Left ventricle myocardium inferior (tissue), 1 donor: ENCODE data around the gene CAMSAP3. TPM values are rescaled to one million over a fixed set of nuclear protein-coding genes. Genes with fewer than 3 reads are reported as not detected.

Experiments used
- DNase-seq: peaks from one replicate; pipeline ENCODE4 v3.0.0-alpha.2; 2020
- H3K27ac ChIP-seq: fragments of 200-600 bp; replicated peaks from 2 replicates; pipeline ENCODE4 v1.8.0; 2021
- H3K27me3 ChIP-seq: fragments of 200-600 bp; 2 replicates; pipeline ENCODE4 v1.8.0; 2021; ENCODE audit warnings: low read depth
- H3K36me3 ChIP-seq: fragments of 200-600 bp; 2 replicates; pipeline ENCODE4 v1.8.0; 2021
- H3K4me1 ChIP-seq: fragments of 200-600 bp; 2 replicates; pipeline ENCODE4 v1.8.0; 2021
- H3K4me3 ChIP-seq: fragments of 200-600 bp; 2 replicates; pipeline ENCODE4 v1.8.0; 2021; ENCODE audit warnings: mild to moderate bottlenecking, moderate library complexity
- H3K9me3 ChIP-seq: fragments of 200-600 bp; replicated peaks from 2 replicates; pipeline ENCODE4 v1.8.0; 2021
- CTCF ChIP-seq: fragments of 200-600 bp; IDR thresholded peaks from 2 replicates; pipeline ENCODE4 v1.8.0; 2021; ENCODE audit warnings: antibody characterized with exemption, mild to moderate bottlenecking, borderline replicate concordance
- intact Hi-C: fragments of 100-400 bp; cut with micrococcal nuclease; formaldehyde crosslinking; loops from one replicate; pipeline ENCODE4 v1.11.0; 2022
- total RNA-seq: library from RNA; stranded (reverse); fragmentation: NEBNext Ultra II Directional; extraction: Animal tissue kit (Norgen Biotek cat#: 25700); gene quantifications from one replicate; pipeline ENCODE4 v1.2.1, GENCODE V29; 2021
- donor health status: DM: no; HTN: yes; CAD: no; lungs with severe emphysema.

CAMSAP3 gene
- total RNA-seq, 1 donor from 2014 or later = 0.60 TPM

GRCh38 chr19:7624810-7625209 lies 29.1 kb downstream of the CAMSAP3 start:
- no peak overlapping the region for H3K27ac ChIP-seq
- intact Hi-C loops = no loop called here
- no peak overlapping the region for H3K4me3 ChIP-seq
- peaks cover 23% of the 10 kb centered on the region for H3K4me1 ChIP-seq
- no peaks in the 10 kb centered on the region for H3K9me3 ChIP-seq
- no peaks in the 10 kb centered on the region for H3K27me3 ChIP-seq
- peaks cover 72% of the 10 kb centered on the region for H3K36me3 ChIP-seq
- TF ChIP-seq CTCF = no peak
- DNase-seq = no peak

GRCh38 chr19:7625763-7626372 lies 30.2 kb downstream of the CAMSAP3 start:
- intact Hi-C loops = no loop called here
- no peak overlapping the region for H3K4me3 ChIP-seq
- peaks cover 33% of the 10 kb centered on the region for H3K4me1 ChIP-seq
- no peak for TF ChIP-seq CTCF
- H3K36me3 ChIP-seq = peaks cover 61% of the 10 kb centered on the region
- no peak overlapping the region for H3K27ac ChIP-seq
- H3K9me3 ChIP-seq = no peaks in the 10 kb centered on the region
- no peak for DNase-seq
- no peaks in the 10 kb centered on the region for H3K27me3 ChIP-seq

- H3K4me3 ChIP-seq = no peak overlapping the region
- no peak overlapping the region for H3K27ac ChIP-seq
- no peaks in the 10 kb centered on the region for H3K9me3 ChIP-seq
- H3K4me1 ChIP-seq = peaks cover 38% of the 10 kb centered on the region
- intact Hi-C loops = no loop called here
- DNase-seq = no peak
- H3K36me3 ChIP-seq = peaks cover 55% of the 10 kb centered on the region
- TF ChIP-seq CTCF = no peak
- H3K27me3 ChIP-seq = no peaks in the 10 kb centered on the region
Measured at GRCh38 chr19:7627166-7627565, 31.5 kb downstream of the CAMSAP3 start.

- Histone ChIP-seq H3K27me3 (no peaks in the 10 kb centered on the region), H3K27ac (peak overlapping the region; percentile 84), H3K4me1 (peaks cover 38% of the 10 kb centered on the region), H3K9me3 (no peaks in the 10 kb centered on the region), H3K4me3 (peak overlapping the region; percentile 96), H3K36me3 (peaks cover 47% of the 10 kb centered on the region)
- TF ChIP-seq CTCF = no peak
- intact Hi-C loops = no loop called here
- no peak for DNase-seq
Measured at GRCh38 chr19:7628589-7629311, 33.1 kb downstream of the CAMSAP3 start.

- H3K36me3 ChIP-seq = peaks cover 40% of the 10 kb centered on the region
- intact Hi-C loops = no loop called here
Measured at GRCh38 chr19:7629347-7630054, 33.8 kb downstream of the CAMSAP3 start, which contains the start of the genes PET100 and XAB2. PET100 (plus strand) TSS chr19:7629793; CDS start chr19:7629834, 41 bp downstream. XAB2 (minus strand) TSS chr19:7629545; CDS start chr19:7629527, 18 bp downstream.

More at GRCh38 chr19:7629347-7630054, 33.8 kb downstream of the CAMSAP3 start, which contains the start of the genes PET100 and XAB2:
- peak within 1 kb of the TSS; percentile 96 for H3K4me3 ChIP-seq
- DNase-seq = peak; percentile 95
- peak within 1 kb of the TSS; percentile 84 for H3K27ac ChIP-seq
- no peaks in the 10 kb centered on the region for H3K9me3 ChIP-seq
- H3K27me3 ChIP-seq = no peaks in the 10 kb centered on the region
- H3K4me1 ChIP-seq = peaks cover 39% of the 10 kb centered on the region
- no peak for TF ChIP-seq CTCF
